HG03432 (cell line): ENCODE results near the gene UTS2.

Experiments
- ATAC-seq: cut with Tn5 transposase; IDR thresholded peaks from one replicate; pipeline ENCODE4 v1.9.1; 2021; ENCODE audit warnings: mild to moderate bottlenecking, moderate library complexity; ENCODE audit not compliant: unreplicated experiment

Gene UTS2

DNA sequence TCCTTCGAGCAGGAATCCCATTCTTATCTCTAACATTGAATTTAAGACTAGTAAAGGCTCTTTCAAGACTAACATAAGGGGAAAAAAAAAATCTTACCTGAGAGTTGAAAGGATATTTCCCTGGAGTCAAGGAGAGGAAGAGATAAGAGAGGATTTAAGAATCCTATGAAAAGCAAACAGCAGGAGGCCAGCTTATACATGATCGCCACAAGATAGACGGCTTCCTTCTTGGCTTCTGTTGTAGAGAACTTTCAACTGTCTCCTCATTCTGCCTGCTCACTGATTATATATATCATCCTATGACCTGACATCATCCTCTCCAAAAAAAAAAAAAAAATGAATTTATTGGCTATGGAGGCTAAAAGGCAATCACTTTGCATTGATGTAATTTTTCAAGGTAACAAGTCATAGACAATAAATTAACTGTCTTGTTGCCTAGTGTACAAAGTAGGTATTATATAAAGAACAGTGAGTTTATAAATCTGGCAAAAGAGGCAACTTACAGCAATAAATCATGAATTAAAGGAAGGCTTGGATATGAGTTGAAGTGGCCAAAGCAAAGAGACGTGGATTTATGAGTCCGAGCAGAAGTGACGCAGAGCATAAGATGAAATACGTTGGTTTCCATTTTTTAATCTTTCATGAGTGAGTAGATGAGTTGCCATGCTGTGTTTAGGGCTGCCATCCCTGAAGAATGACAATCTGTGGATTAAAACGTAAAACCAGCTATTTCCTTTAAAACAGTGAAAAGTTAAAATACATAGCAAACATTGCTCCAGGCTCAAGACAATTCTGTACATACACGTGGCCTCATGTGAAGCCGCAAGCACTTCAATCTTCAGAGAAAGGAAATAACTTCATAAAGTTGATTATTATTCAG is at the start of gene UTS2:
UTS2 (minus strand) TSS at position 262 of the 880 bp plus-strand sequence; CDS start at position 200, 62 bp downstream.
- ATAC-seq = no peak

DNA sequence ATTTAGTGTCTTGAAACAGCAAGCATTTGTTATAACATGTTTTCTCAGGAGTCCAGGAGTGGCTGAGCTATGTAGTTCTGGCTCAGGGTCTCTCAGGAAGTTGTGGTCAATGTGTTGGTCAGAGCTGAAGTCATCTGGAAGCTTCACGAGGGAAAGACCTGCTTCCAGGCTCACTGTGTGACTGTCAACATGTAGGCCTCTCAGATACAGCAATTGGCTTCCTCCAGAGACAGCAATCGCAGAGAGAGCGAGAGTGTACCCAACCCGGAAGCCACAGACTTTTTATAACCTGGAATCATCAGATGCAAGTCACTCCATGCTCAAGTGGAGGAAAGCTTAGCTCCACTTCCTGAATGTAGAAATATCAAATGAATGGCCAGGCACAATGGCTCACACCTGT is 46.9 kb upstream of the UTS2 start:
- ATAC-seq = no peak

DNA sequence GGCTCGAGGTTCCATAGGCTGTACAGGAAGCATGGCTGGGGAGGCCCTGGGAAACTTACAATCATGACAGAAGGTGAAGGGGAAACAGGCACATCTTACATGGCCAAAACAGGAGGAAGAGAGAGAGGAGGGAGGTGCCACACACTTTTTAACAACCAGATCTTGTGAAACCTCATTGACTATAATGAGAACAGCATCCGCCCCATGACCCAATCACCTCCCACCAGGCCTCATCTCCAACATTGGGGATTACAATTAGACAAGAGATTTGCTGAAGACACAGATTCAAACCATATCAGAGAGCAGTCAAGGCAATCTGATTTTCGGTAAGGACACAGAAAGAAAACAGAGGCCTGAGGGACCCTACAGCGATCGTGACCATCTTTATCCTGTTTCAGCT is 46.1 kb upstream of the UTS2 start:
- no peak for ATAC-seq

- no peak for ATAC-seq
Measured at GRCh38 chr1:7896994-7897393, 44.1 kb upstream of the UTS2 start.

DNA sequence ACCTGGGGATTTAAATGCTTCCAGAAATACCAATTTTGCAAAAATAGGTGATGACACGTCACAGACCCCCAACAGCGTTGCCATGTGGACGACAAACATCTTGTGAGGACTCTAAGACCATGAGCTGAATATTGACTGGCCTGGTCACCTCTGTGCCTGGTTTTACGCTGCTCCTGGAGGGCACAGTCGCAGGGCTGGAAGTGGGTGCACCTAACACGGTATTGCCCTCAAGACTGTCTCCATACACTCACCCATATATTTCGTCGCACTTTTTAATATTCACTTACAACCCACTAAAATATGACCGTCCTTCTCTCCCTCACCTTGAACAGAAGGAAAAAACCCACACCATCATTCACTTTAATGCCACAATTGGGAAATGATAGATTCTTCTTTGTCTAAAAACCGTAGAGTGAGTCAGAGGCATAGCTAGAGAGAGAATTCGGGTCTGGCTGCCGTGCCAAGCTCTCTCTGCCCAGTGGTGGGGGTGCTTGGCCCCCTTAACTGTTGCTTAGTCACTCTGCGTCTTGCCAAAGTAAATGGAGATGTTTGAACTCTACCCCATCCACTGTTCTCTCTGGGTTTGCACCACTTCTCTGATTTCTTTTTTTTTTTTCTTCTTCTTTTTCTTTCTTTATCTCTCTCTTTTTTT is 40.8 kb upstream of the UTS2 start:
- no peak for ATAC-seq

DNA sequence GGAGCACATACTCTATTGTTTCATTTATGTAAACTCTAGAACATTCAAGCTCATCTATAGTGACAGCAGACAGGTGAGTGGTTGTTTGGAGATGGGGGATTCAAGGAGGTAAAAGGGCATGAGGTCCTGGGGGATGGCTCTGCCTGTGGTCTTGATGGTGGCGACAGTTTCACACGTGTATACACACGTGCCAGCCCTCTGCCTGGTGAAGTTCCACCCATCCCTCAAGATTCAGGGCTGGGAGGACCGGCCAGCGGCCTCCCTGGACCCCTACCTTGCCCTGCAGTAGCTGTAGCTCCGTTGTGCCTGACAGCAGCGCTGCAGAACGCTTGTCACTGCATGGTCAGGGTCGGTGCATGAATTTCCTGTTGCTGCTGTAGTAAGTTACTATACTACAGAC is 38.9 kb upstream of the UTS2 start:
- no peak for ATAC-seq

GRCh38 chr1:7890853-7891252 is 38.0 kb upstream of the UTS2 start:
- ATAC-seq = no peak

DNA sequence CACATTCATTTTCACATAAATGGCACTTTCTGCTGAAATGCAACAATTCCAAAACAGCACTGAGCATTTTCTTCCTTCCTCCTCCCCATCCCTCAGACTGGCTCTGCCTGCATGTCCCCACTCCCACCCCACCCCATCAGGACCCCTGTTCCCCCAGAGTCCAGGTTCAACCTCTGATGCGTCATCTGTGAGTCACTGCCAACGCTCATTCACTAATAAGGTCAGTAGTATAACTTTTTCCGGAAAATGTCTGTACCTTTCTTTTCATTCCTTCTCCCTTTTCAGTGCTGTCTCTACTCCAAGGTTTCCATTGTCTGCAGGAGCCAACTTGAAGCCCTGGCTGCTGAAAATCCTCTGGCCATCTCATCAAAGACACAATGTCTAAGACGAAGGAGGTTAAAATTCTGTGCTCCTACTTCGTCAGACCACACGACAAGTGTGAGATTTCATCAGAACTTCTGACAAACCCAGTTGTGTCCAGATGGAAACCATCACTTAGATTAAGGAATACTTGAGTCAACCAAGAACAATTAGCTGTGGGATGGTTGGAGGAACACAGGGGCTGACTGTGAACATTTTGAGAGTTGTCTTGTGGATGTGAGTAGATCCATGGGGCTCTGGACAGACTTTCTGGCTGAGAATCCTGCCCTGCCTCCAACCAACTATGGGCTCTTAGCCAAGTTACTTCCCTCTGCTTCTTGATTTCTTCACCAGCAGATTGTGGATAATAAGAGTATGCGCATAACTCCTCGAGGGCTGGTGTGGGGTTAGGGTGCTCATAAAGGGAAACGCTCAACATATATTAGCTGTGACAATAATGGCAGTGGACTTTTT is 35.6 kb upstream of the UTS2 start:
- ATAC-seq = no peak

DNA sequence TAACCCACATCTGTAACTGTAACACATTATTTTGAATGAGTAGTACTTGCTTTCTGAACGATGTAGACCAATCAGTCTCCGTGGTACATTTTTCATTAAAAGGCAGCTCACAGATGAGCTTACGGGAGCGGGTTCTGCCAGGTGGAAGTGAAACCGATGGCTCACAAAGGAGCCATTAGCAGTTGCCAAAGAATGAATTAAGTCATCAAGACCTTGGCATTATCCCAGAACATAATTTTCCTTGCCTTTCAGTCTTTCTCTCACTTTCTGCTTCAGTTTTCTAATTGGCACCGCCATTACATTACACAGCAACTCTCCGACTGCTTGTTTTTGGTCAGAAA is 33.5 kb upstream of the UTS2 start:
- no peak for ATAC-seq

- no peak for ATAC-seq
Measured at GRCh38 chr1:7885513-7886404, 32.9 kb upstream of the UTS2 start.

DNA sequence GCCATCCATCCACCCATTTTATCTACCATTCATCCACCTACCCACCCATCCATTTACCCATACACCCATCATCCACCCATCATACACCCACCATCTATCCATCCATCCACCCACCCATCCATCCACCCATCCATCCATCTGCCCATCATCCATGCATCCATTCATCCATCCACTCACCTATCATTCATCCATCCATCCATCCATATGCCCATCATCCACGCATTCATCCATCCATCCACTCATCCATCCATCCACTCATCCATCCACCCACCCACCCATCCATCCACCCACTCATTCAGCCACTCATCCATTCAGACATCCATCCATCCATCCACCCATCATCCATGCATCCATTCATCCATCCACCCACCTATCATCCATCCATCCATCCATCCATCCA is 31.9 kb upstream of the UTS2 start:
- no peak for ATAC-seq

DNA sequence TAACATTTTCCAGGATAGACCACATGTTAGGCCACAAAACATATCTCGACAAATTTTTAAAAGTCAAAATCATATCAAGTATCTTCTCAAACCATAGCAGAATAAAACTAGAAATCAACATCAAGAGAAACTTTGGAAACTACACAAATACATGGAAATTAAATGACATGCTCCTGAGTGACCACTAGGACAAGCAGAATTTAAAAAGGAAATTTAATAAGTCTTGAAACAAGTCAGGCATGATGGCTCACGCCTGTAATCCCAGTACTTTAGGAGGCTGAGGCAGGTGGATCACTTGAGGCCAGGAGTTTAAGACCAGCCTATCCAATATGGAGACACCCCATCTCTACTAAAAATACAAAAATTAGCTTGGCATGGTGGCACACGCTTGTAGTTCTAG is 26.4 kb upstream of the UTS2 start:
- ATAC-seq = no peak

GRCh38 chr1:7878027-7878426 is 25.2 kb upstream of the UTS2 start:
- no peak for ATAC-seq

GRCh38 chr1:7873801-7874795 is 21.2 kb upstream of the UTS2 start:
- ATAC-seq = no peak

DNA sequence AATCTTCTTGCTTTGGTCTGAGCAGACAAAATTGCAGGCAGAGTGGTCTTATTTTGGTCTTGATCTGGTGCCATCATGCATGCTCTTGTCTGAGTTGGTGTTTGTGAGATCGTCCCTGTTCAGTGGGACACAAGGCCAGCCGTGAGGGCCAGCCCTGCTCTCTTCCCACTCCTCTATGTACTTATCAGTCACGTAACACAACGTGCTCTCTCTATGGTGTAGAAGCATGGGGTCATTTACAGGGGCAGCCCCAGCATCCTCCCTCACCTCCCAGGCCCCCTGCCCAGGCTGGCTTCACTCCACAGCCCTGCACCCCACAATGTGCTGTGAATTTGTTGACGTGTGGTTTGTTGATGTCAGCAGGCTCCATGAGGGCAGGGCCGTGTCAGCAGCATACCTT is 18.3 kb upstream of the UTS2 start:
- no peak for ATAC-seq

DNA sequence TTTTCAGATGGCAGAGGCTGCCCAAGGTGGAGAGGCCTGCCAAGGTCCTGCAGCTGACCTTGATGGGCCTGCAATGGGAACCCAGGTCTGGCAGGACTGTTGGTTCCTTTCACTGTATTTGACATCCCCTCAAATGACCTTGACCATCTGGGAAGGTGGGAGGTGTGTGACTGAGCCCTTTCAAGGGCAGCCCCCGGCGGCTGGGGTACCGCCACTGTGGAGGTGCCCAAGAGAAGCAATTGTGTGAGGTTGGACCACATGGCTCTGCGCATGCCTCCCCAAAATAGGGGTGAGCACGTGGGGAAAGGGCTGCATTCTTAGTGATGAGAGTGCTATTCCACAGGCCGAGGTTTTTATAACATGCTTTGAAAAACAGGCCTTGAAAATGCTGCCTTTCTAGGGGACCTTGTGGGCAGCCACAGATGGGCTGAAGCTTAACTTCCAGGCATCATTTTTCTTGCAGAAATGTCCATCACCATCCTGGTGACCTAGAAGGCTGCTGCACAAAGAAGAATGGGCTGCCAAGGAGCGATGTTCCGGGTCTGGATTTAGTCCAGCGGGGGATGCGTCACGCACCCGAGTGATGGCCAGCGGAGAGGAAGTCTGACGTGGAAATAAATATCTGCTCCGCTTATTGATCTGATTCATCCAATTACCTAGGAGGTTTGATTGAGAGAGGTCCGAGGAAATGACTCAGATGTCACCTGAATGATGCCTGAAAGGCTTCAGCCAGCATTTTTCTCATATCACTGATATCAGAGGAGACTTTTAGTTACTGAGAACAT is 16.5 kb upstream of the UTS2 start:
- ATAC-seq = no peak

DNA sequence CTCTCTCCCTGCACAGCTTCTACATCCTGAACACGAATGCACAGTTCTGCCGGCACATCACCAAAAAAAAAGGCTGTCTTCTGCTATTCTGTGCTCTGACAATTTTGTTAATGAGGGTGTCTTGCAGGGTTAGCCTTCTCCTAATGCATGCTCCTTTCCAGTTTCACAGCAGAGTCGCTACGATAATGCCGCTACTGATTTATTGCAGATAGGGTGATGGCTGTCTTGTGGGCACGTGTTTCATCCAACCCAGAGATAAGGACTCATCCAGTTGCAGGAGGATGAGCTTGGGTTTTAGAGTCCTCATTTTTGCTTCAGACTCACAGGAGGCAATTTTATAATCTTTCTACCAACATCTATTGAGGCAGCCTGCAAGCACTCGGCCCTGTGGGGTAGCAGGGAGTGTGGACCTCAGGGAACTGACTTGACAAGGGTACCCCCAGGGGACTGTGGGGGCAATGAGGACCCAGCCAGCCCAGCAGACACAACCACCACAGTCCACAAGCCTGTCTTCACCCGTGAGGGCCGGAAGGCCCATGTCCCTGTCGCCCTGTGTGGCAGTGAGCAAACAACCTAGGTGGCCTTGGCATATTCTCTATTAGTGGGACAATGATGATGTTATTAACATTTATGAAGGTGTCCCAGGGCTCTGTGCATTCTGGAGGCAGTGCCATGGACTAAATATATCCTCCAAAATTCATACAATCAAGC is 15.4 kb upstream of the UTS2 start:
- ATAC-seq = no peak

GRCh38 chr1:7865978-7866377 is 13.1 kb upstream of the UTS2 start:
- ATAC-seq = no peak
